Neural progenitor cell (in vitro differentiated cells): ENCODE measurements around the gene SLC3A2. TPM values are rescaled to one million over a fixed set of nuclear protein-coding genes. Genes with fewer than 3 reads are reported as not detected.
"Not testable (repeated sequence)": the region's sequence is repeated elsewhere in the genome, so short reads cannot be mapped to it uniquely, and the experiment has no call there.

Experiments
- DNase-seq: peaks from one replicate; pipeline ENCODE4 v3.0.0-alpha.2; 2016; ENCODE audit warnings: low spot score
- H2AFZ ChIP-seq: fragments of 200-600 bp; sonication (generic); replicated peaks from 2 replicates; pipeline ENCODE4 v1.6.1; 2016; ENCODE audit warnings: antibody characterized with exemption
- H3F3A ChIP-seq: fragments of 200-600 bp; sonication (generic); 2 replicates; pipeline ENCODE4 v1.6.1; 2016; ENCODE audit warnings: antibody characterized with exemption, low read depth
- H3K27ac ChIP-seq: fragments of 200-600 bp; sonication (generic); 2 replicates; pipeline ENCODE4 v1.5.1; 2016; ENCODE audit warnings: mild to moderate bottlenecking
- H3K27me3 ChIP-seq: fragments of 200-600 bp; sonication (generic); 2 replicates; pipeline ENCODE4 v1.6.1; 2016; ENCODE audit warnings: mild to moderate bottlenecking, moderate library complexity
- H3K36me3 ChIP-seq: fragments of 200-600 bp; sonication (generic); 2 replicates; pipeline ENCODE4 v1.5.1; 2016
- H3K4me1 ChIP-seq: fragments of 200-600 bp; sonication (generic); 2 replicates; pipeline ENCODE4 v1.6.1; 2016; ENCODE audit warnings: mixed run types
- H3K4me2 ChIP-seq: fragments of 200-600 bp; sonication (generic); 2 replicates; pipeline ENCODE4 v1.6.1; 2016
- H3K4me3 ChIP-seq: fragments of 200-600 bp; sonication (generic); 2 replicates; pipeline ENCODE4 v1.5.1; 2016
- H3K79me2 ChIP-seq: fragments of 200-600 bp; sonication (generic); 2 replicates; pipeline ENCODE4 v1.6.1; 2016; ENCODE audit warnings: low read depth
- H3K9ac ChIP-seq: fragments of 200-600 bp; sonication (generic); 2 replicates; pipeline ENCODE4 v1.6.1; 2016
- H3K9me3 ChIP-seq: fragments of 200-600 bp; sonication (generic); 2 replicates; pipeline ENCODE4 v1.5.1; 2016; ENCODE audit warnings: low read depth
- H4K20me1 ChIP-seq: fragments of 200-600 bp; sonication (generic); 2 replicates; pipeline ENCODE4 v1.6.1; 2016; ENCODE audit warnings: low read depth
- H3K27ac Mint-ChIP-seq: 3 replicates; pipeline ENCODE4 v1.8.0; 2021; ENCODE audit warnings: mixed read lengths
- H3K27me3 Mint-ChIP-seq: 2 replicates; pipeline ENCODE4 v1.8.0; 2022; ENCODE audit warnings: low read depth, mild to moderate bottlenecking, inconsistent platforms, moderate library complexity, mixed read lengths; ENCODE audit not compliant: insufficient read depth
- H3K36me3 Mint-ChIP-seq: 3 replicates; pipeline ENCODE4 v1.8.0; 2021; ENCODE audit warnings: mixed read lengths
- H3K4me1 Mint-ChIP-seq: 3 replicates; pipeline ENCODE4 v1.8.0; 2021; ENCODE audit warnings: mixed read lengths
- H3K4me3 Mint-ChIP-seq: 3 replicates; pipeline ENCODE4 v1.8.0; 2021; ENCODE audit warnings: mild to moderate bottlenecking, moderate library complexity, mixed read lengths
- H3K9me3 Mint-ChIP-seq: 3 replicates; pipeline ENCODE4 v1.8.0; 2020; ENCODE audit warnings: mixed read lengths
- EZH2 ChIP-seq: fragments of 200-600 bp; sonication (generic); IDR thresholded peaks from 2 replicates; pipeline ENCODE4 v1.6.1; 2017; ENCODE audit warnings: antibody characterized with exemption, mild to moderate bottlenecking, moderate library complexity
- EZH2phosphoT487 ChIP-seq: fragments of 200-600 bp; sonication (generic); IDR thresholded peaks from 2 replicates; pipeline ENCODE4 v1.6.1; 2017; ENCODE audit warnings: antibody characterized with exemption
- total RNA-seq: library from RNA; depleted of rRNA; stranded (reverse); fragments of >200 nt; gene quantifications from 2 replicates; pipeline ENCODE4 v1.2.3, GENCODE V29; 2015; ENCODE audit warnings: low replicate concordance
- TF ChIP-seq, protein P1 (sequence below): fragments of 200-600 bp; sonication (generic); IDR thresholded peaks from 2 replicates; pipeline ENCODE4 v1.5.1; 2017; ENCODE audit warnings: antibody characterized with exemption, mild to moderate bottlenecking

The SLC3A2 gene
- total RNA-seq, 1 donor from 2014 or later, result 99.8 TPM

DNA sequence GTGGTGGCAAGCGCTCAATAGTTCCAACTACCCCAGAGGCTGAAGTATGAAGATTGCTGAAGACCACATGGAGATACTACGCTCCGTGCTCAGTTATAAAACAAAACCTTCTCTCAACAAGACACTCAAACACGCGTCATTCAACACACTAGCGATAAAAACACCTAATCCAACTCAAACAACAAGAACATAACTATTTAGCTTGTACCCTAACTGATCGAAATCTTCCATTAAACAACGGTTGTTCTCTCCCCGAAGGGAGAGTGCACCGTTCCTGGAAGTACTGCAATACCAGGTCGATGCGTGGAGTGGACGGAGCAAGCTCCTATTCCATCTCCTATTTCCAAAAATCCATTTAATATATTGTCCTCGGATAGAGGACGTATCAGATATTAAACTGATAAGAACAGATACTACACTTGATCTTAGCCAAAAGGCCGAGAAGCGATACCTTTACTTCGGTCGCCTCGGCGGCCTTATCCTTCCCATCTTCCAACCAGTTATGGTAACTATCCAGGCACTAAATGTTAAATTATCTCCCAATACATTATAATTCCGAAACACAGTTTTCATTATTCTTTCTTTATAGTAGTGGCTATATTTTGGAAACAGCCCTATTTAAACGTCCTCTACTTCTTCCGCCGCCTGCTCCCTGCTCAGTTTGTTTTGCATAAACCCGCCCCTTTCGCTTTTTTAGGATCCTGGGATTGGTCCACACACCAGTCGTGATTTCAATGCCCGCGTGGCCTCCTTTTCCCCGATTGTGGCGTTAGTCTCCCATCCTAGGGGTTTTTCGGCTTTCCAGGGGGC lies 39.1 kb upstream of the SLC3A2 start:
- Histone ChIP-seq H3K36me3 (no peaks in the 10 kb centered on the region), H3K4me2 (peak overlapping the region; percentile 89), H3K27me3 (no peaks in the 10 kb centered on the region), H4K20me1 (no peaks in the 10 kb centered on the region), H3K4me3 (peak overlapping the region; percentile 90), H3K4me1 (peaks cover 6% of the 10 kb centered on the region), H3K27ac (peak overlapping the region; percentile 99), H3K9me3 (no peaks in the 10 kb centered on the region), H3F3A (peaks cover 51% of the 10 kb centered on the region), H3K9ac (peak overlapping the region; percentile 70), H3K79me2 (peaks cover 28% of the 10 kb centered on the region), H2AFZ (peak overlapping the region; percentile 12)
- Mint-ChIP-seq H3K4me3 (no peak overlapping the region), H3K27ac (no peak overlapping the region), H3K27me3 (peaks cover 6% of the 10 kb centered on the region), H3K36me3 (peaks cover 3% of the 10 kb centered on the region), H3K9me3 (no peaks in the 10 kb centered on the region), H3K4me1 (peaks cover 29% of the 10 kb centered on the region)
- TF ChIP-seq, protein P1, sequence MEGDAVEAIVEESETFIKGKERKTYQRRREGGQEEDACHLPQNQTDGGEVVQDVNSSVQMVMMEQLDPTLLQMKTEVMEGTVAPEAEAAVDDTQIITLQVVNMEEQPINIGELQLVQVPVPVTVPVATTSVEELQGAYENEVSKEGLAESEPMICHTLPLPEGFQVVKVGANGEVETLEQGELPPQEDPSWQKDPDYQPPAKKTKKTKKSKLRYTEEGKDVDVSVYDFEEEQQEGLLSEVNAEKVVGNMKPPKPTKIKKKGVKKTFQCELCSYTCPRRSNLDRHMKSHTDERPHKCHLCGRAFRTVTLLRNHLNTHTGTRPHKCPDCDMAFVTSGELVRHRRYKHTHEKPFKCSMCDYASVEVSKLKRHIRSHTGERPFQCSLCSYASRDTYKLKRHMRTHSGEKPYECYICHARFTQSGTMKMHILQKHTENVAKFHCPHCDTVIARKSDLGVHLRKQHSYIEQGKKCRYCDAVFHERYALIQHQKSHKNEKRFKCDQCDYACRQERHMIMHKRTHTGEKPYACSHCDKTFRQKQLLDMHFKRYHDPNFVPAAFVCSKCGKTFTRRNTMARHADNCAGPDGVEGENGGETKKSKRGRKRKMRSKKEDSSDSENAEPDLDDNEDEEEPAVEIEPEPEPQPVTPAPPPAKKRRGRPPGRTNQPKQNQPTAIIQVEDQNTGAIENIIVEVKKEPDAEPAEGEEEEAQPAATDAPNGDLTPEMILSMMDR, result no peak
- no peak for TF ChIP-seq EZH2phosphoT487
- no peak for TF ChIP-seq EZH2
- peak; percentile 93 for DNase-seq

DNA sequence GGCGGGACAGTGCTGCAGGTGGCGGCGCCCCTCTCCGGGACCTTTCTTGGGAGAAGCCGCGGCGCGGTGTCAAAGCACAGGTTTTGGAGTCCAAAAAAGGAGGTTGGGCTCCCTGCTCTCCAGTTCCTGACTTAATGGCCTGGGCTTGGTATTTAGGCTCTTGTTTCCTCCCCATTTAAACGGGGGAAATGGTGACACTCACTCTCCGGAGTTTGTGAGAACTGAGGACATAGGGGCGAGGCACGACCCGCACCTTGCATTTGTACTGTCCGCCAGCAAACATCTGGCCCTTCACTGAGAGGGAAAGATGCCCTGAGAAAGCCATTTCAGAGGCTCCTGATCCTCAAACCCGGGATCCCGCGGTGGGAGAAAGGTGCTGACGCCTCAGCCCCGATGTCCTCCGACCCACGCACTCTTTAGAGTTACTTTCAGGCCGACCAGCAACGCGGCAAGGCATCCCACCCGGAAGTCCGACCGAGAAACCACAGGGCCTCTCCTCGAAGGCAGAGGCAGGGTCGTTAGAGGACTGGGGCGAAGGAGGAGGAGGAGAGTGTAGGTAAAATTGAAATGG lies 38.4 kb upstream of the SLC3A2 start:
- H2AFZ ChIP-seq, result peak overlapping the region; percentile 12
- Mint-ChIP-seq H3K4me3 (no peak overlapping the region), H3K27ac (no peak overlapping the region)

DNA sequence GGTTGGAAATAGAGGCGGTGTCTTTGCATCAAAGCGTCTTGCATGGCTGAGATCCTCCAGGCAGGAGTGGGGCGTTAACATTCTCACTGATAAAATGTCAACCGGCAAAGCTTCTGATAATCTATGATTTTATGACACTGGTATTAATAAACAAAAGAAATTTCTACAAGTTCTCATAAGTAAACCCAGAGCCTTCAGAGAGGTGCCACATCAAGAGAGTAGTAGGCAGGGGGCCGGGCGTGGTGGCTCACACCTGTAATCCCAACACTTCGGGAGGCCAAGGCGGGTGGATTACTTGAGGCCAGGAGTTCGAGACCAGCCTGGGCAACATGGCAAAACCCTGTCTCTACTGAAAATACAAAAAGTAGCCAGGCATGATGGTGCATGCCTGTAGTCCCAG lies 37.8 kb upstream of the SLC3A2 start:
- H3K27ac Mint-ChIP-seq, DNase-seq, H3K27me3 ChIP-seq, H3K9ac ChIP-seq, H3K36me3 Mint-ChIP-seq, H3K9me3 Mint-ChIP-seq, H3K9me3 ChIP-seq, H3K4me3 Mint-ChIP-seq, H3K27me3 Mint-ChIP-seq, H3K4me1 ChIP-seq, H4K20me1 ChIP-seq, H3K36me3 ChIP-seq: not testable (repeated sequence)
- H3K4me1 Mint-ChIP-seq, result peaks cover 24% of the 10 kb centered on the region
- H3K4me2 ChIP-seq, result peak overlapping the region; percentile 89
- H2AFZ ChIP-seq, result peak overlapping the region; percentile 12
- peaks cover 15% of the 10 kb centered on the region for H3K79me2 ChIP-seq
- H3K27ac ChIP-seq, result peak overlapping the region; percentile 99
- peak overlapping the region; percentile 90 for H3K4me3 ChIP-seq
- H3F3A ChIP-seq, result peaks cover 51% of the 10 kb centered on the region

More for the DNA sequence above, 38.4 kb upstream of the SLC3A2 start:
- TF ChIP-seq, protein P1, result no peak
- TF ChIP-seq EZH2phosphoT487, result no peak
- TF ChIP-seq EZH2, result no peak
- no peaks in the 10 kb centered on the region for H3K9me3 ChIP-seq
- peak overlapping the region; percentile 99 for H3K27ac ChIP-seq
- H3K27me3 ChIP-seq, result no peaks in the 10 kb centered on the region
- peak overlapping the region; percentile 89 for H3K4me2 ChIP-seq
- peaks cover 3% of the 10 kb centered on the region for H3K9me3 Mint-ChIP-seq
- no peaks in the 10 kb centered on the region for H4K20me1 ChIP-seq
- no peaks in the 10 kb centered on the region for H3K36me3 ChIP-seq
- H3K79me2 ChIP-seq, result peaks cover 21% of the 10 kb centered on the region
- H3K36me3 Mint-ChIP-seq, result peaks cover 6% of the 10 kb centered on the region
- peaks cover 6% of the 10 kb centered on the region for H3K4me1 ChIP-seq
- peak overlapping the region; percentile 70 for H3K9ac ChIP-seq
- peak overlapping the region; percentile 90 for H3K4me3 ChIP-seq
- peaks cover 29% of the 10 kb centered on the region for H3K4me1 Mint-ChIP-seq
- H3K27me3 Mint-ChIP-seq, result peaks cover 6% of the 10 kb centered on the region
- H3F3A ChIP-seq, result peaks cover 51% of the 10 kb centered on the region
- no peak for DNase-seq

DNA sequence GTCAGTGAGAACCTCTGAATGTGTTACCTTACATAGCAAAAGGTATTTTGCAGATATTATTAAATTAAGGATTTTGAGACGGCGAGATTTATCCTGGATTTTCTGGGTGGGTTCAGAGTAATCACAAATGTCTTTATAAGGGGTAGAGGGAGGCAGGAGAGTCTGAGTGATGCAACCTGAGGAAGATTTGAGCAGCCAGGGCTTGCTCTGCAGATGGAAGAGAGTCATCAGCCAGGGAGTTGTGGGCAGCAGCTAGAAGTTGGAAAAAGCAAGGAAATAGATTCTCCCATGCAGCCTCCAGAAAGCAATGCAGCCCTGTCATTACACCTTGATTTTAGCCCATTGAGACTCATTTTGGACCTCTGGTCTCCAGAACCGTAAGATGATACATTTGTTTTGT lies 37.2 kb upstream of the SLC3A2 start:
- peaks cover 6% of the 10 kb centered on the region for H3K4me1 ChIP-seq
- H3K36me3 ChIP-seq, result no peaks in the 10 kb centered on the region
- H3K4me3 ChIP-seq, result no peak overlapping the region
- Mint-ChIP-seq H3K4me3 (peak overlapping the region; percentile 16), H3K36me3 (peaks cover 2% of the 10 kb centered on the region), H3K9me3 (peaks cover 3% of the 10 kb centered on the region), H3K27ac (no peak overlapping the region), H3K27me3 (peaks cover 6% of the 10 kb centered on the region), H3K4me1 (peaks cover 24% of the 10 kb centered on the region)
- H3K79me2 ChIP-seq, result peaks cover 9% of the 10 kb centered on the region
- H3K27me3 ChIP-seq, result no peaks in the 10 kb centered on the region
- no peaks in the 10 kb centered on the region for H4K20me1 ChIP-seq
- H3F3A ChIP-seq, result peaks cover 54% of the 10 kb centered on the region
- no peak overlapping the region for H2AFZ ChIP-seq
- no peak for DNase-seq
- no peak overlapping the region for H3K27ac ChIP-seq
- TF ChIP-seq EZH2 (no peak), EZH2phosphoT487 (no peak)
- TF ChIP-seq, protein P1, result no peak
- no peaks in the 10 kb centered on the region for H3K9me3 ChIP-seq
- no peak overlapping the region for H3K9ac ChIP-seq
- H3K4me2 ChIP-seq, result no peak overlapping the region
